Activated CD4-positive, alpha-beta T cell treated with anti-CD3 and anti-CD28 coated beads, Interleukin-10, Interleukin-2, amounts not matched to agents 100 ng/mL and 50 ng/mL, durations not matched to agents 16 hours and 8 hours (primary cell): Measurements from ENCODE around the gene RIN1.
A peak's percentile ranks its signal among the peaks of the same experiment; 100 is the strongest.
"Not testable (repeated sequence)": the region's sequence is repeated elsewhere in the genome, so short reads cannot be mapped to it uniquely, and the experiment has no call there.

Source experiments
- DNase-seq: peaks from one replicate; pipeline ENCODE4 v3.0.0-alpha.2; 2020

RIN1 gene

DNA sequence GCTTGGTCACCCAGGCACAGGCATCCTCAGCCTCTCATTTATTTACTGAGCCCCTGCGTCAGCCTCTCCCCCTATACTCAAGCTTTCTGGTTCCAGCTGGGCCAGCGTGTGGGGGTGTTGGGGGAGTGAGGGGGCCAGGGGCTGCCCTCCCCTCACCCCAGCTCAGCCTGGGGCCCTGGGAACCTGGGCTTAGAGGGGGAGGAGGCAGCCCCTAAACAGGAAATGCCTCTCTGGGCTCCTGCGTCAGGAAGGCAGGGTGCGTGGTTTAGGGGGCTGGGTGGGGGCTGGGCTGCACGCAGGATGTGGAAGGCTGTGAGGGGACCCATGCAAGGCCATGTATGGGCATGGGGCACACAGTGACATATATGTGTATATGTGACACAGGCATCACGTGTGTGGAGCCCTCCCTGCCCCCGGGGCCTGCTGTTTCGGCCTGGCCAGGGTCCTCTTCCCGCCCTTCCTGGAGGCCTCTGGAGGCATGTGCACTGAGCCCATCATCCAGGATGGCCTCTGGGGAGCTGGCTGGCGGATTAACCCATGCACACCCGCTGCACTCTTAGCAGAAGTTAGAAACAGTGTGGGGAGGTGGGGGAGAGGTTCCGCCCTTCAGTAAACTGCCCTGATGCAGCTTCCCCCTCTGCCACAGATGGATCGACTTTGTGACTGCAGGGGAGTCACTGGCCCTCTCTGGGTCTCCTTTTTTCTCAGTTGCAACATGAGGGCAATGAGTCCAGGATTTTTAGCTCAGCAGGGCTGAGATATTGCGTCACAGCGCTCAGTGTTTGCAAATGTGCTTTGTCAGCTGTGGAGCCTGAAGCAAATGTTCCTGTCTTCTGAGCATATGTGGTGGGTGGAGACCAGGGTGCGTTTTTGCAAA lies 18.3 kb downstream of the RIN1 start:
- DNase-seq = no peak

- no peak for DNase-seq
These were observed 18.9 kb downstream of the RIN1 start for GRCh38 chr11:66317322-66317722.

DNA sequence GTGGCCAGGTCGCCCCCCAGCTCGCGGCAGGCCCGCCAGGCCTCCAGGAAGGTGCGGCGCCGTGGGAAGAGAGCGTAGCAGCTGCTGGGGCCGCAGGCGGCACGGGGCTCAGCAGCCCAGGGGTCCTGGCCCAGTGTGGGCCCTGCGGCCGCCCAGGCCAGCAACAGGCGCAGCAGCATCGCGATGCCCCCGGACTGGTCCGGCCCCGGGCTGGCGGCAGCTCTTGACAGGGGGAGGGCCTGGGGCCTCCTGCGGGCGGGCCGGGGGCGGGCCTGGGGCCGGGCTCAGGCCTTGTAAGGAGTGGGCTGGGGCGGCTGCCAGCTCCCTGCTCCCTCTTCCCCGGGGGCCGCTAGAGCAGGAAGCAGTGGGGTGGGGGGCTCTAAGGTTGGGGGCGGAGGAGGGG lies 19.4 kb downstream of the RIN1 start, which contains the start of gene CD248:
CD248 (minus strand) TSS at position 196 of the 403 bp plus-strand sequence; CDS start at position 179, 17 bp downstream.
- no peak for DNase-seq

GRCh38 chr11:66315921-66316811 lies 20.1 kb downstream of the RIN1 start:
- no peak for DNase-seq

- no peak for DNase-seq
These were observed 20.7 kb downstream of the RIN1 start for GRCh38 chr11:66315498-66315885.

DNA sequence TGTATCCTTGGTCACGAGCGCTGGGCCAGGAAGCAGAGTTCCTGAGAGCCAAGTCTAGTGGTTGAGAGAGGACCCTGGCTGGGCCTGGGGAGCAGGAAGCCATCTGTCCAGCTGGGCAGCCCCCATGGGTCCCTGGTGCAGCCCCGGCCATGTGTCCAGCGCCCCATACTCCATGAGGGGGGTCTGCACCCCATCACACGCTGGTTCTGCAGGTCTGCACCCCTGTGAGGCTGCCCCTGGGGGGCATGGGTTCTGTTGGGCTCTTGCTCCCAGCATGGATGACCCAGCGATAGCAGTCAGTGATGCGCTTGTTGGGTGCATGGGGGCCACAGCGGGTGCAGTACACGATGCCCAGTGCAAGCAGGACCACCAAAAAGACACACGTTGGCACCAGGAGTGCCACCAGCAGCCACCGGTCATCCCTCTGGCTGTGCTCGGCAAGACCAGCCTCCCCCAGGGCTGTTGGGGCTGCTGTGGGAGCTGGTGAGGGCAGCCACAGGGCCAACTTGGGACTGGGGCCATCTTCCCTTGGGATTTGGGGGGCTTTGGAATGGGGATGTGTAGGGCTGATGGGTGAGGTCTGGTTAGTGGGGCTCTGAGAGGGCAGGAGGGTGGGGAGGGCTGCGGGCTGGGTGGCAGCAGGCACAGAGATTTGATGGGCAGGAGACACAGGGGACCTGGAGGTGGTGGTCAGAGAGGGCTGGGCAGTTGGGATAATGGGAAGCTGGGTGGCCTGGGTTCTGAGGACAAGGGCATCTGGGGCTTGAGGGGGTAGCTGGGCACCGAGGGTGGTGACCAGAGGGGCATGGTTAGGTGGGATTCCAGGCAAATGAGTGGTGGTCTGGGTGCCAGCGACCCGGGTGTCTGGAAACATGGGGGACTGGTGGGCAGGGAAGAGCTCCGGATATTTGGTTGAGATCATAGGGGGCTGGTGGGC lies 21.4 kb downstream of the RIN1 start:
- DNase-seq = no peak

DNA sequence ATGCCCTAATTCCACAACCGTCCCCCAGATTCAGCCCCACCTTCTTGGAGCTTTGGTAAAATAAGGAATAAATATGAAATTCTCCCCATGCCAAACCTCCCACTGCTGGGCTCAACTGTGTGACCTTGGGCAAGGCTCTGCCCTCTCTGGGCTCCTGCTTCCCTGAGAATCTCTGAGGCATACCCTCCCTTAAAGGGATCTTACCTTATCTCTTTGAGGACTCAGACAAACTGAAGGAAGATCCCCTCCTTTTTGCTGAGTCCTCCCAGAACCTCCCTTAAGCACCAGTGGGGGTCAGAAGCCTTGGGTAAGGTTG lies 22.1 kb downstream of the RIN1 start:
- no peak for DNase-seq

DNA sequence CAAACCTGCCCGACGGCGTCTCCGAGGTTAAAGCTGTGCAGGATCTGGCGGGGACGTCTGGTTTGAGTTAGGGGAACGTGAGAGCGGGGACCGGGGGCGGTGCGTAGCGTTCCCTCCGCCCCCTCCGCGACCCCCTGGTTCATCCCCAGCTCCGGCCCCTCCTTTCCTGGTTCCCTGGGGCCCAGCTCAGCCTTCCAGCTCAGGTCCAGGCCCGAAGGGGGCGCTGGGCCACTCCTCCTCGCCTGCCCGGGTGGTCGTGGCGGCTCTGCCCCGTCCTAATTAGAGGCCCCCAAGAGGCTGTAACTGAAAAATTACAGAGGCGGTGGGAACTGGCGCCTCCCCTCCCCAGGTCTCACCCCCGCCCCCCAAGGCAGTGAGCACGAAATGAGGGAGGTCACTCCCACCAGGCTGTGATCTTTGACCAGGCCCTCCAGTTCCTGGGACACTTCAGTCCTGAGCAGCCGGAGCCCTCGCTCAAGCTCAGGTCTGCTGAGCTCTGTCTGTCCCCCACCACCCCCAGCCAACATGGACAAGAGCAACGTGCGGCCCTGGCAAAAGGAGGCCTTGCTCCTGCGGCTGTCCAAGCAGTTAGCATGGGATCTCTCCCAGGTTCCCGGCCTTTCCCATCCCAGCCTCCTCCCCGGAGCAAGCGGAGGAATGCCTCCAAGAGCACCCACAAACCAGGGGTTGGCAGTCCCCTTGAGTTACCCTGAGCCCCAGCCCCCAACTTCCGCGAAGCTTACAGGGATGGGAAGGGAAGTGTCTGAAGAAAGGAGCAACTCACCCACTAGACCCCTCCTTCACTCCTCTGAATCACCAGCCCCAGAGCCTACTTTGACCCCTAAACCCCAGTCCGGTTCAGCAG lies 22.7 kb downstream of the RIN1 start:
- DNase-seq = no peak

GRCh38 chr11:66312549-66313320 lies 23.5 kb downstream of the RIN1 start:
- peak; percentile 97 for DNase-seq

DNA sequence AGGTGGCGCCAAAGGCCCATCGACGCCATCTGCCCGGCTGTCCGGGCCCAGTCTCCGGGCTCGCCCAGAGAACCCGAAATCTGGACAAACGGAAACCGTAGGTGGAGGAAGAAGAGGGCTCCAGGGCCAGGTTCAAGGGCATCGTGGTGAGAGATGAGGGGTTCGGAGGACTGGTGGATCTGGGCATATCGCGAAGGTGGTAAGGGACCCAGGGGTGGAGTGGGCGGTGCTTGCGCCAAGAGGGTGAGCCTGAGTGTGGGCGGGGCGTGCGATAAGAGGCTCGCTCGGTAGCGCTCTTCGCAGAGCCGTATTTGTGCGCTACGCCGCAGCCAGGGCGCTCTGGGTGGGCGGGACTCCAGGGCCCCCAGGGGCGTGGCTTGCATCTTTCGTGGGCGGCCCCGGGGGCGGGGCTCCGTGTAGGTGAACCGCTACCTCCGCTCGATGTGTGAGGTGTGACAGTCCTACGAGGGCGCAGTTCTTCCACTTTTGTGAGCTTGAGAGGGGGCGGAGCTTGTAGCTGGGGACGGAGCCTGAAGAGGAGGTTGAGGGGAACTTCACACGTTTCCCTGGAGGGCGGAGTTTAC lies 24.2 kb downstream of the RIN1 start:
- DNase-seq = peak; percentile 96

DNA sequence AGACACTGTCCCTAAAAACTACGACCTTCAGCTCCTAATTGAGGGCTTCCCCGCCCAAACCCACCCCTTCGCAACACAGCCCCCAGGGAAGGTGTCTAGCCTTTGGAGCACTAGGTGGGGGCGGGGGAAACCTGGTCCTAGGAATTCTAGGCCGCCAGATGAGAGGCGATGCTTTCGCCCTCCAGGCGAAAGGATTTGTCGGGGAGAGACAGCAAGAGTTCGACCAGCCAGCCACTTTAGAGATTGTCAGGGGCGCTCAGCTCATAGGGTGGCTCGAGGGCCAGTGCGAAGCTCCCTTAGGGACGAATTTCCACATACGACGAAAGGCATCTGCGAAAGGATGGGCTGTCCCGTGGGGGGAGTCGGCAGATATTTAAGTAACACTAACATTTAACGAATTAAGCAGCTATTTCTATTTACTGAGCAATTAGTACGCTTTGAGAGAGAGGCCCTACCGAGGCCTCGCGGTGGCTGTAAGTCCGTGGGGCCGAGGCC lies 24.7 kb downstream of the RIN1 start:
- DNase-seq = no peak

DNA sequence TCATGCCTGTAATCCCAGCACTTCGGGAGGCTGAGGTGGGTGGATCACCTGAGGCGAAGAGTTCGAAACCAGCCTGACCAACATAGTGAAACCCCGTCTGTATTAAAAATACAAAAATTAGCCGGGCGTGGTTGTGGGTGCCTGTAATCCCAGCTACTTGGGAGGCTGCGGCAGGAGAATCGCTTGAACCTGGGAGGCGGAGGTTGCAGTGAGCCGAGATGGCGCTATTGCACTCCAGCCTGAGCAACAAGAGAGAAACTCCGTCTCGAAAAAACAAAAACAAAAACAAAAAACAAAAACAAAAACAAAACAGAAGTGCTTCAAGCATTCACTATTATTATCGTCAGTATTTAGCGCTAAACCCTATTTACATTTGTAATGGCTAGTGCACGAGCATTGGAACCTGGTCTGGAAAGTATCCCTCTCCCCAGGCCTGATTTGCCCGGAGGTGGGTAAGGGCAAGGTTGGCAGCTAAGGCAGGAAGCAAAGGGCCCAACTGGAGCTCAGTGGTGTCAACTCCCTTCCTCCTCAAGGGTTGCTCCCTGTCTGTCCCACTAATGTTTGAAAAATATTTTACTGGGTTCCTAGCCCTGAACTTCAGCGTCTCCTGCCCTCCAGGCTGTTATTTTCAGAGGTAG lies 25.3 kb downstream of the RIN1 start:
- not testable (repeated sequence) for DNase-seq

- no peak for DNase-seq
These were observed 25.9 kb downstream of the RIN1 start for GRCh38 chr11:66310324-66310723.

GRCh38 chr11:66309475-66309874 lies 26.8 kb downstream of the RIN1 start:
- no peak for DNase-seq

- no peak for DNase-seq
These were observed 33.6 kb downstream of the RIN1 start for GRCh38 chr11:66302656-66303055.

GRCh38 chr11:66299186-66299585 lies 37.0 kb downstream of the RIN1 start:
- no peak for DNase-seq

DNA sequence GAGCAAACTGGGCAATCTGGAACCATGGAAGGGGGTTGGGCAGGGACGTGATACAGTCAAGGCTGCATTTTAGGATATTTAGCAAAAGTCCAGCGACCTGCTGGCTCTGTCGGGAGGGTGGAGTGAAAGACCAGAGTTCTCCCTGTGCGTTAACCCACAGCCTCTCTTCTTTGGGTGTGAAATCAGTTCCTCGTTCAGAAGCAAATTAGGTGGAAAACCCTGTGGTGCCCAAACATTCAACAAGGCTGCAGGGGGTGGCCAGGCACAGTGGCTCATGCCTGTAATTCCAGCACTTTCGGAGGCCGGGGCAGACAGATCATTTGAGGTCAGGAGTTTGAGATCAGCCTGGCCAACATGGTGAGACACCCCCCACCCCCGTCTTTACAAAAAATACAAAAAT lies 38.6 kb downstream of the RIN1 start:
- no peak for DNase-seq

DNA sequence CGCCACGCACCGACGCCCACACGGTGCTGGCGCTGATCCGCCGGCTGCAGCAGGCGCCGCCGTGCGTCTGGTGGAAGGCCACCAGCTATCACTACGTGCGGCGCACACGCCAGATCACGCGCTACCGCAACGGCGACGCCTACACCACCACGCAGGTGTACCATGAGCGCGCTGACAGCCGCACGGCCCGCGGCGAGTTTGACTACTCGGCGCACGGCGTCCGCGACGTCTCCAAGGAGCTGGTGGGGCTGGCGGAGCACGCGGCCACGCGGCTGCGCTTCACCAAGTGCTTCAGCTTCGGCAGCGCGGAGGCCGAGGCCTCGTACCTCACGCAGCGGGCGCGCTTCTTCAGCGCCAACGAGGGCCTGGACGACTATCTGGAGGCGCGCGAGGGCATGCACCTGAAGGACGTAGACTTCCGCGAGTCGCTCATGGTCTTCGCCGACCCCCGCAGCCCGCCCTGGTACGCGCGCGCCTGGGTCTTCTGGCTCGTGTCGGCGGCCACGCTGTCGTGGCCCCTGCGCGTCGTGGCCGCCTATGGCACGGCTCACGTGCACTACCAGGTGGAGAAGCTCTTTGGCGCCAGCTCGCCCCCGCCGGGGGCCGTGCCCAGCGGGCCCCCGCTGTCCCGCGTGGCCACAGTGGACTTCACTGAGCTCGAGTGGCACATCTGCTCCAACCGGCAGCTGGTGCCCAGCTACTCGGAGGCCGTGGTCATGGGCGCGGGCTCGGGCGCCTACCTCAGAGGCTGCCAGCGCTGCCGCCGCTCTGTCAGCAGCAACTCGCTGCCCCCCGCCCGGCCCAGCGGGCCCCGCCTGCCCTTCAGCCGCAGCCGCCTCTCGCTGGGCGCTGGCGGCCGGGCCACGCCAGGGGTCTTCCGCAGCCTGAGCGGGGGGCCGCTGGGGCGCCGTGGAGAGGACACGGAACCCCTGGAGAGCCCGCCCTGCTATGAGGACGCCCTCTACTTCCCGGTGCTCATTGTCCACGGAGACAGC lies 41.3 kb downstream of the RIN1 start:
- DNase-seq = no peak
